ENCODE measurements around the gene SIN3A.
"Not testable (repeated sequence)": the region's sequence is repeated elsewhere in the genome, so short reads cannot be mapped to it uniquely, and the experiment has no call there.

The SIN3A gene

DNA sequence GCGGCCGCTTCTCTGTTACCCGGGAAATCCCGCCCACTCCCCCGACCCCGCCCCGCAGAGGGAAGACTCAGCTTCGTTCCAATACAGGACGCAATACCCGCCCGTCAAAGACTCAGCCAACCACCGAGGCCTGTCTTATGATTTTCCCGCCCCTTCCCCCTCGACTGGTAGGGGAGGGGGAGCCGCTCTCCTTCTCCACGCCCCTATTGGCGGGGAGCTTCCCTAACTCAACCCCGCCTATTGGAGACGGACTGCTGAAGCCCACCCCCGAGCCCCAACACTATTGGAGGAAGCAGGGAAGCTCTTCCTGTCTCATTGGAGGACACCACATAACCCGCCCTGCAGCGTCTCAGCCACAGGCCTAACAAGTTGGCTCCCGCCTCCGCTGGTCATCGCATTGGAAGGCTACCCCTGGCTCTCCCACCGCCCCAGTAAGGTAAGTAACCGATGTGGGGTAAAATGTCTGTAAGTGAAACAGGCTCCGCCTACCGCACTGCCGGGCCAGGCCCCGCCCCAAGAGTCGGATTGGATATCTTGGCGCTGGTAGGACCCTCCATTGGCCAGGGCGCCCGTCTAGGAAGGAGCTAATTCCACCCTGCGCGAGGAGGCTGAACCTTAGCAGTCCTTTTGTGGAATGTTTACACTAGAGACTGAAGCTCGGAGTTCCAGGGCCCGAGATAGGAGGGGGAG is at the start of gene SIN3A:
Gene SIN3A (minus strand): TSS at position 17 of the 690 bp plus-strand sequence. CDS start 21,315 bp downstream, outside the sequence.
- peak; percentile 98 for DNase-seq (ENCODE audit: low read depth)

- no peak for DNase-seq (ENCODE audit: low read depth)
Measured at GRCh38 chr15:75493732-75494131, 42.2 kb upstream of the SIN3A start.

DNA sequence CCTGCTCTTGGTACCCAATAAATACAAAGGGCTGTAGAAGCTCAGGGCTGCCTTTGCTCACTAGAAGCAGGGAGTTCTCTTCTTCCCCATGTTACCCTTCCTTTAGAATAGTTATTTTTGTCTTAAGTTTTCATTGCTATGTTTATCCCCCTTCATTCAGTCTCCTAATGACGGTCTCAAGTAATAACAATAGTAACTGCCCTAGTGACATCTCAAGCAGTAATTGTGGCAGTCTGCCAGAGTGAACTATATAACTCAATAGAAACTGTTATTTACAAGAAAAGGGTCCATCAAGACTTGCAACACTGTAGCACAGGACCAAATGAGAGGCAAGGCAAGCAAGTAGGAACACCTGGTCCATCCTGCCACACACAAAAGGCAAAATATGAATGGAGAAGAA is 32.5 kb upstream of the SIN3A start:
- DNase-seq (ENCODE audit: low read depth), result no peak

DNA sequence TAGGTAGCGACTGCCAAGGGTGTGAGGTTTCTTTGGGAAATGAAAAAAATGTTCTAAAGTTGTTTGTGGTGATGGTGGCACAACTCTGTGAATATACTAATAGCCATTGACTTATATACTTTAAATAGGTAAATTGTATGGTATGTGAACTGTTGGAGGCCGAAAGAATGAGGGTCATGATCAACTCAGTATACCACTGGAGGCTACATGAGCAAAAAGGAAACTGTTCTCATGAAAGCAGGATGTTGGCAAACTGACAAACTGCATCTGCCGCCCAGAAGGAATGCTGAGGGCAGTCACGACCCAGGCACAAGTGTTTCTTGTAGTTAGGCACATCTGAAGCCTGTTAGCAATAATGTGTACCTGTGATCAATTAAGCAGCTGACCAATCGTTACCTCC is 32.1 kb upstream of the SIN3A start:
- DNase-seq (ENCODE audit: low read depth), result not testable (repeated sequence)

GRCh38 chr15:75483106-75483505 is 31.6 kb upstream of the SIN3A start:
- no peak for DNase-seq (ENCODE audit: low read depth)

GRCh38 chr15:75480463-75480862 is 29.0 kb upstream of the SIN3A start:
- not testable (repeated sequence) for DNase-seq (ENCODE audit: low read depth)

DNA sequence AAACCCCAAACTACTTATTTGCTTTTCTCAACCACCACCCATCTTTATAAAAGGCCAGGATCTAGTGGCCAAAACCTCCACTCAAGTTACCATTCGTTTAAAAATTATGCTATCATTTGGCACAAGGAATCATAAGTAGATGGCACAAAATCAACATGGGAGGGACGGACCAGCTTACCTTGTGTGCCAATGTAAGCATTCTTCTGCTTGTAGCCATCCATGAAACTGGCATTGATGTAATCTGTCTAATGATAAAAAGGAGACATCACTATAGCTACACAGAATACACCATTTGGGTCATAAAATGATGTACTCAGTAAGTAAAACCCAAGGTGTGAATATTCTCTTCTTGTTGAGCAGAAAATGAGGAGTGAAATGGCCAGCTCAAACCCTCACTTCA is 28.2 kb upstream of the SIN3A start:
- no peak for DNase-seq (ENCODE audit: low read depth)

DNA sequence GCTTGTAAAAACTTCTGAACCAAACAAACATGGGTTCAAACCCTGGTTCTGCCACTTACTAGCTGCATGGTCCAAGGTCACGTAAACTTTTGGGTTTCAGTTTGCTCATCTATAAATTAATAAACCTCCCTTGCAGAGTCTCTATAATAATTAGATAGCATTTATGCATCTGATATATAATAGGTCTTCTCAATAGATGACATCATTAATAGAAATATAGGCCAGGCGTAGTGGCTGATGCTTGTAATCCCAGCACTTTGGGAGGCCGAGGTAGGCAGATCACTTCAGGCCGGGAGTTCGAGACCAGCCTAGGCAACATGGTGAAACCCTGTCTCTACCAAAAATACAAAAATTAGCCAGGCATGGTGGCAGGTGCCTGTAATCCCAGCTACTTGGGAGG is 25.6 kb upstream of the SIN3A start:
- DNase-seq (ENCODE audit: low read depth), result not testable (repeated sequence)

- DNase-seq (ENCODE audit: low read depth), result no peak
Measured at GRCh38 chr15:75468913-75469598, 17.6 kb upstream of the SIN3A start.

DNA sequence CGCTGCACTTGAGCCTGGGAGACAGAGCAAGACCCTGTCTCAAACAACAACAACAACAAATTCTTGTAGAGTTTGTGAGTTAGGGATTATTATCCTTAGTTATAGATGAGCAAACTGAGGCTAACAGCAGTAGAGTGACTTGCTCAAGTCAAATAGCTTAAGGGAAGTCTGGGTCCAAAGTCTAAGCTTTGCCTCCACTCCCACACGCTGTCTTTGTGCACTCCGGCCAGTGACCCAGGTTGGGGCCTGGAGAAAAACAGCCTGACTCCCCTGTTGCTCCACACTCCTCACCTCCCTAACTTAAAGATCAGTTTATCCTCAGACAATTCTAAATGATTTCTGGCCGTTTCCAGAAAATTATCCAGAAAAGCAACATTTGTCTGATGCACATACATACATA is 9.2 kb upstream of the SIN3A start:
- no peak for DNase-seq (ENCODE audit: low read depth)

DNA sequence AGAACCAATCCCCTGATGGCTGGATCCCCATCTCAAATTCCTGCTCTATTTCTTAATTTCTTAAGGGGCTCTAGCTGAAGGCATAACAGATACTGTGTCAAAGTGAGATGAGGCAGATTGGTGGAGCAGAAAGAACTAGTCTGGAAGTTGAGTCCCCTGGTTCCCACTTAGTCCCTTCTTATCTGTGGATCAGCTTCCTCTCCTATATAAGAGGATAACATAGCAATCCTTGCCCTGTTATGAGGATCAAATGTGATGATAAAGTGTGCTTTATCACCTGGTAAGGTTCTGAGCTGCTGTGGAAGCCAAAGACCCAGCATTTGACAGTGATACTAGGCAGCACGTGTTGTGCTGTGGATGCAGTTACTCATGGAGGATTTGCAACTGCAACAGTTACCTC is 8.1 kb upstream of the SIN3A start:
- DNase-seq (ENCODE audit: low read depth), result no peak

- DNase-seq (ENCODE audit: low read depth), result no peak
Measured at GRCh38 chr15:75456710-75457109, 5.2 kb upstream of the SIN3A start.

GRCh38 chr15:75455982-75456531 is 4.6 kb upstream of the SIN3A start:
- DNase-seq (ENCODE audit: low read depth), result peak; percentile 37

GRCh38 chr15:75455424-75455981 is 4.0 kb upstream of the SIN3A start:
- peak; percentile 82 for DNase-seq (ENCODE audit: low read depth)

GRCh38 chr15:75454471-75455378 is 3.2 kb upstream of the SIN3A start:
- peak; percentile 70 for DNase-seq (ENCODE audit: low read depth)

DNA sequence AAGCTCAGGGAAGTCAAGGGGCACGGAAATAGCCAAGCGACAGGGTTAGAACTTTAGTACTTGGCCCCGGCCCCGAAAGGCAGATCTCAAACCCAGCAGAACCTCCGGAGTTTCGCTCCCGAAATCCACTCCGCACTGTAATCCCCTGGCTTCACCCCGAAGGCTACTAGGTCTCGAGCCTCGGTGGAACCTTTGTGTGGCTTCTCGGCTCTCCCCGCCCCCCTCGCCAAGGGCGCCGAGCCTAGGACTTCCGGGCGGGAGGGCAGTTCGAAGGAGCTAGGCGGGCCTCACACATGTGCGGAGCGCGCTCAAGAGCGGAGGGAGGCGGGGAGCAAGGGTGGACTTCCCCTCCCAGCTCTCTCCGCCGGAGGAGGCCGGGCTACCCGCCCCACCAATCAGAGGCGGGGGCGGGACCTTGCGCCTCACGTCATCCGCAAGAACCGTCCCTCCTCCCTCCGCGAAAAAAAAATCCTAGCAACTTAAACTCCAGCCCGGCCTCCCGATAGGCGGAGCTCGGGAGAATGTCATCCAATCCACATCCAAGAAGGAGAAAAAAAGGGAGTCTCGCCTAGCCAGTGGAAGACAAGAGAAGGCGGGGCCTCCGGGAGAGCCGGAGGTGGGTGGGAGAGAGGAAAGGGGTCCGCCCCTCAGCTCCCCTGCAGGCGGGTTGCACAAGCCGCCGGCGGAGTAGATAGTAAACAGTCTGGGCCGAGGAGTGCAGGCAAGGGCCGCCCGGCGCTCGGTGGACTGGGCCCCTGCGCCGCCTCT is 2.4 kb upstream of the SIN3A start:
- peak; percentile 97 for DNase-seq (ENCODE audit: low read depth)

DNA sequence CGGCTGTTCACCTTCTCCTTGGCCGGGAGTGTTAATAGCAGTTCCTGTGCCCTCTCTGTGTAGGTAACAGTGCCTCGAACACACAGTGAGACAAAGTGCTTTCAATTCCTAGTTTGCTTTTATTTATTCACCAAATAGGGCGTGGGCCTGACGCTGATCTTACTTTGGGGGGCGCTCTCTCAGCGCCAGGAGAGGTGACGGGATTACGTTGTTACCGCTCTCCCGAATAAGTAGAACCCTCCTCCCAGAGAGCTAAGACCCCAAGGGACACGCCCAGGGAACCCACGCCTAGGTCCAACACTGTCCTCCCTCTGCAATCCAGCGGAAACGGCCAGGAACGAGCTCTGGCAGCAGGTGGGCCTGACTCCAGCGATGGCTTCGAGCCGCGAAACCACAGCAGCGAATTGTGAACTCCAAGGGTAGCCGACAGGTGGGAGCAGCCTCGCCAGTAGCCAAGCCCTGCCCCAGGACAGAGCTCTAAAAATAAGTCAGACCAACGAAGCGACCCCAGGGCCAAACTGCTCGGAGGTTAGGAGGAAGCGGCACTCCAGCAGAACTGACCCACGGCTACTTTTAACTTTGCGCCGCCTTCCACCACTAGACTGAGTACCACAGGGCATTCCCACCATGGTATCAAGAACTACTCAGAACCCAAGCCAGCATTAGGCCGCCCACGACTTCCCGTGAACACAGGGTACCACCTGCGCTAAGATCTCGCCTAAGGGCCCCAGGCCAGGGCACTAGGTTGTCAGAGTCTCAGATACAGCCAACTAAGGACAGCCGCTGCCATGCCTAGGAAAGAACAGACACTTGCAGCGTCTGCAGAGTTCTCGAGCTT is 1.6 kb upstream of the SIN3A start:
- DNase-seq (ENCODE audit: low read depth), result peak; percentile 60

DNA sequence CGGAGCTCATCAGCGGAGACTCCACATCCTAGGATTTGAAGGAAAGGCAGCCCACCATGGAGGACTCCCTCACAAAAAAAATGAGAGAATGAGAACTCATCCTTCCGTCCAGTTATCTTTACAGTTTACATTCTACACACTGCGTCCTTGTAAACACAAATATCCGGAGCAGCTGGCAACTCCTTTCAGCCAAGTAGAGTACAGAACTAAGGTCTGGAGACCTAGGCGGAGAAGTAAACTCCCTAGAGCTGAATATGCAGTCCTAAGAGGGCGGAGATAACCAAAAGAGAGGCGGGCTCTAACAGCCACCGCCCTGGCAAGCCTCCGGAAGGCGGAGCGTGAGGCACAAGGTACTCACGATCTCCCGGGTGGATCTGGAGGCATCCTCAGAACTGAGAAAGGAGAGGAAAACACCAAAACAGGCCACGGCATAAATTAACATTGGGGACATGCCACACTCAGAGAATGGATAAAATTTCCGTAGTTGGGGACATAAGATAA is 924 bp upstream of the SIN3A start:
- peak; percentile 73 for DNase-seq (ENCODE audit: low read depth)

GRCh38 chr15:75451202-75451673 is 252 bp downstream of the SIN3A start:
- DNase-seq (ENCODE audit: low read depth), result no peak

All from activated T-cell treated with anti-CD3 and anti-CD28 coated beads for 24 hours (primary cell).